RCC 7860 (cell line): Measurements from ENCODE around the gene USP21.
"Not testable (repeated sequence)": the region's sequence is repeated elsewhere in the genome, so short reads cannot be mapped to it uniquely, and the experiment has no call there.

Experiments used
- DNase-seq: peaks from one replicate; pipeline ENCODE4 v3.0.0-alpha.2; 2015; ENCODE audit warnings: low spot score
- FAIRE-seq: peaks from 2 replicates; lab custom pipeline; 2012; peaks lifted over from hg19 to GRCh38; lab: Jason Lieb, UNC

USP21 gene, protein sequence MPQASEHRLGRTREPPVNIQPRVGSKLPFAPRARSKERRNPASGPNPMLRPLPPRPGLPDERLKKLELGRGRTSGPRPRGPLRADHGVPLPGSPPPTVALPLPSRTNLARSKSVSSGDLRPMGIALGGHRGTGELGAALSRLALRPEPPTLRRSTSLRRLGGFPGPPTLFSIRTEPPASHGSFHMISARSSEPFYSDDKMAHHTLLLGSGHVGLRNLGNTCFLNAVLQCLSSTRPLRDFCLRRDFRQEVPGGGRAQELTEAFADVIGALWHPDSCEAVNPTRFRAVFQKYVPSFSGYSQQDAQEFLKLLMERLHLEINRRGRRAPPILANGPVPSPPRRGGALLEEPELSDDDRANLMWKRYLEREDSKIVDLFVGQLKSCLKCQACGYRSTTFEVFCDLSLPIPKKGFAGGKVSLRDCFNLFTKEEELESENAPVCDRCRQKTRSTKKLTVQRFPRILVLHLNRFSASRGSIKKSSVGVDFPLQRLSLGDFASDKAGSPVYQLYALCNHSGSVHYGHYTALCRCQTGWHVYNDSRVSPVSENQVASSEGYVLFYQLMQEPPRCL

GRCh38 chr1:161159087-161159912 is at the start of gene USP21:
Gene USP21 (plus strand): TSS chr1:161159500. CDS start chr1:161160641, 1,141 bp downstream.
- DNase-seq (peak; percentile 75), FAIRE-seq (no peak)

- FAIRE-seq (no peak), DNase-seq (no peak)
These were observed 48.2 kb upstream of the USP21 start for GRCh38 chr1:161111117-161111516.

GRCh38 chr1:161111527-161111926 is 47.8 kb upstream of the USP21 start:
- FAIRE-seq, result no peak

GRCh38 chr1:161113915-161114314 is 45.4 kb upstream of the USP21 start:
- DNase-seq (no peak), FAIRE-seq (no peak)

More at GRCh38 chr1:161111527-161111926, 47.8 kb upstream of the USP21 start:
- DNase-seq, result no peak

DNA sequence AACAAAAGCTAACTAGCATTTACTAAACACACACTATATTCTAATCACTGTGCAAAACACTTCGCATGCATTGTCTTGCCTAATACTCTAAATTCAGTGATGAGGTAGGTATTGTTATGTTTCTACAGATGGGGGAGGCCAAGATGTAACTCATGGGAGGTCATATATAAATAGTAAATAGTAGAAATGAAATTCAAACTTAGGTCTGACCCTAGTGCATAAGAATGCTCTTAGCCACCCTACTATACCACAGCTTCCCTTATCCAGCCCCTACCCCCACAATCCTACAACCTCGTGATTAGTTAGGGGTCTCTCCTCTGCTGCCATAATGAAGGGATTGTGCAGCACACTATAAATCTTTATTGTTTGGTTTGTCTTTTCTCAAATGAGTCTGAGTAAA is 44.7 kb upstream of the USP21 start:
- FAIRE-seq, result no peak
- no peak for DNase-seq

DNA sequence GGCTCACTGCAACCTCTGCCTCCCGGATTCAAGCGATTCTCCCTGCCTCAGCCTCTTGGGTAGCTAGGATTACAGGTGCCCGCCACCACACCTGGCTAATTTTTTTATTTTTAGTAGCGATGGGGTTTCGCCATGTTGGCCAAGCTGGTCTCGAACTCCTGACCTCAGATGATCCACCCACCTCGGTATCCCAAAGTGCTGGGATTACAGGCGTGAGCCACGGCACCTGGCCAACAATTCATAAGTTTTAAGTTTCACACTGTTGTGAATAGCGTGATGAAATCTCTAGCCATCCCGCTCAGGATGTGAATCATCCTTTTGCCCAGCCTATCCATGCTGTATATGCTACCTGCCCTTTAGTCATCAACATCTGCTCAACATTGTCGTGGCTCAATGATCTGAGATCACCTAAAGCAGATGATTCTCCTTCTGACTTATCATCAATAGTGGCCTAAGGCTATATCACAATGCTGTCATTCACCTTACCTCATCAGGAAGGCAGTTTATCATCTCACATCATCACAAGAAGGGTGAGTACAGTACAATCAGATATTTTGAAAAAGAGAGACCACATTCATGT is 44.1 kb upstream of the USP21 start:
- FAIRE-seq, result peak; percentile 88

GRCh38 chr1:161115961-161116360 is 43.3 kb upstream of the USP21 start:
- FAIRE-seq, DNase-seq: not testable (repeated sequence)

More for the DNA sequence above, 44.1 kb upstream of the USP21 start:
- peak; percentile 95 for DNase-seq

DNA sequence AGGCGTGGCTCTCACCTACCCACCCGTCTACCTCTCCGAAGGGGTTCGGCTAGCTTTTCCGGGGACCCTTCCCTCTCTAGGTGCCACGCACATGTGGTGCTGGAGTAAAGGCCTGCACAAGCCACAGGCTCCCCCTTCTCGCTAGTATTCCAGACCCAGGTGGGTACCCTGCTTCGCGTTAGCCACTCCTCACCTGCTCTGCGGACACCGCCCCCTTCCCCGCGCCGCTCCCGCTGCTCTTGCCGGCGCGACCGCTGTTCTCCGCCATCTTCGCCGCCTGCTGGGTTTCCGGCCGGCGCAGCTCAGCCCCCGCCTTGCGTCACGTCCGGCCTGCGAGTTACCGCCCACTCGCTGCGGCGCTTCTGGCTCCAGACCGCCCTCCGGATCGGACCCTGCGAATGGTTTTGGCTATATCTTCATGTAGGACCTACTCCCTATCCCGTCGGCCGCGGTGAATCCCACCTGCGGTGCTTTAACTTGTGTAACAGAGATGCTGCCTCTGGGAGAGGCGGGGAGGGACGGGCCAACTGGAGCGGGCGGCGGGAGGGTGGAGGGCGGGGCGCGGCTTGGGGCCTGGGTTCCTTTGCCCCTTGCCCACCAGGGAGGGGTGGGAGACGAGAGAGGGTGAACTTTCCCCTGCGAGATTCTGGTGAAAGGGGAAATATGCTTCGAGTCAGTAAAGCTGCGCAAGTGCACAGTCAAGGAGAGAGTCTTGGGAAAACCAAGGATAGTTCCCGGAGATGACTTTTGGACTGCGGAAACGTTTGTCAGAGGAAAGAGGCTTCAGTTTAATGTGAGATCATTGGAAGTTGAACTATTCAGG is 41.3 kb upstream of the USP21 start, which contains the start of the genes NIT1 and PFDN2:
NIT1 (plus strand) TSS at position 347 of the 823 bp plus-strand sequence; CDS start at position 419, 72 bp downstream.
PFDN2 (minus strand) TSS at position 279 of the 823 bp plus-strand sequence; CDS start at position 268, 11 bp downstream.
- DNase-seq (peak; percentile 65), FAIRE-seq (no peak)

DNA sequence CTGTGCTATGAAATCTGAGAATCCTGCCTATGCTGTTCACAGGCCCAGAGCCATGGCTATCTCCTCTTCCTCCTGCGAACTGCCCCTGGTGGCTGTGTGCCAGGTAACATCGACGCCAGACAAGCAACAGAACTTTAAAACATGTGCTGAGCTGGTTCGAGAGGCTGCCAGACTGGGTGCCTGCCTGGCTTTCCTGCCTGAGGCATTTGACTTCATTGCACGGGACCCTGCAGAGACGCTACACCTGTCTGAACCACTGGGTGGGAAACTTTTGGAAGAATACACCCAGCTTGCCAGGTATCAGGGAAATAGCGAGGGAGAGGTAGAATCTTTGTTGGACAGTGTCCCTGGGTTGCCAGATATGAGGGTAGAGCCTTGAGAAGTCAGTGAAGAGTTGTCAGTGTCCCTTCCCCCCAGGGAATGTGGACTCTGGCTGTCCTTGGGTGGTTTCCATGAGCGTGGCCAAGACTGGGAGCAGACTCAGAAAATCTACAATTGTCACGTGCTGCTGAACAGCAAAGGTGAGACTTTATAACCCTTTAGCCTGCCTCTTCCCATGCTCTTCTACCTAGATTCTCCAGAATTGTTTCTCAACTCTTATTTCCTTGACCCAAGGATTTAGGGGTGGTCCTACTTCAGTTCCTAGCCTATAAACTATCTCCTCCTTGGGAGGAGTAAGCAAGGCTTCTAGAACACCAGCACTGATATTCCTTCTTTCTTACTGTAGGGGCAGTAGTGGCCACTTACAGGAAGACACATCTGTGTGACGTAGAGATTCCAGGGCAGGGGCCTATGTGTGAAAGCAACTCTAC is 40.0 kb upstream of the USP21 start:
- FAIRE-seq (no peak), DNase-seq (peak; percentile 63)

- FAIRE-seq (no peak), DNase-seq (no peak)
These were observed 38.2 kb upstream of the USP21 start for GRCh38 chr1:161121042-161121650.

GRCh38 chr1:161121834-161122233 is 37.5 kb upstream of the USP21 start:
- FAIRE-seq (no peak), DNase-seq (no peak)

GRCh38 chr1:161122967-161123366 is 36.3 kb upstream of the USP21 start:
- DNase-seq (no peak), FAIRE-seq (no peak)

GRCh38 chr1:161127649-161128048 is 31.7 kb upstream of the USP21 start:
- FAIRE-seq, result no peak

GRCh38 chr1:161128591-161129420 is 30.5 kb upstream of the USP21 start:
- FAIRE-seq (no peak), DNase-seq (no peak)

More at GRCh38 chr1:161127649-161128048, 31.7 kb upstream of the USP21 start:
- no peak for DNase-seq

GRCh38 chr1:161130266-161130665 is 29.0 kb upstream of the USP21 start:
- DNase-seq (no peak), FAIRE-seq (no peak)

GRCh38 chr1:161131523-161132409 is 27.5 kb upstream of the USP21 start:
- no peak for FAIRE-seq

More at GRCh38 chr1:161131523-161132409, 27.5 kb upstream of the USP21 start:
- DNase-seq, result no peak
